ENCODE data around the gene LFNG.

GRCh38 chr7:2515424-2516193 is 4.0 kb upstream of the LFNG start:
- TF ChIP-seq POLR2A (IDR thresholded peaks at IDR 0.05) (no peak), POLR2AphosphoS5 (IDR thresholded peaks at IDR 0.05; ENCODE audit: insufficient read depth in 1 of 2, low read depth in 1 of 2) (no peak)
- TF ChIP-seq, protein P1, sequence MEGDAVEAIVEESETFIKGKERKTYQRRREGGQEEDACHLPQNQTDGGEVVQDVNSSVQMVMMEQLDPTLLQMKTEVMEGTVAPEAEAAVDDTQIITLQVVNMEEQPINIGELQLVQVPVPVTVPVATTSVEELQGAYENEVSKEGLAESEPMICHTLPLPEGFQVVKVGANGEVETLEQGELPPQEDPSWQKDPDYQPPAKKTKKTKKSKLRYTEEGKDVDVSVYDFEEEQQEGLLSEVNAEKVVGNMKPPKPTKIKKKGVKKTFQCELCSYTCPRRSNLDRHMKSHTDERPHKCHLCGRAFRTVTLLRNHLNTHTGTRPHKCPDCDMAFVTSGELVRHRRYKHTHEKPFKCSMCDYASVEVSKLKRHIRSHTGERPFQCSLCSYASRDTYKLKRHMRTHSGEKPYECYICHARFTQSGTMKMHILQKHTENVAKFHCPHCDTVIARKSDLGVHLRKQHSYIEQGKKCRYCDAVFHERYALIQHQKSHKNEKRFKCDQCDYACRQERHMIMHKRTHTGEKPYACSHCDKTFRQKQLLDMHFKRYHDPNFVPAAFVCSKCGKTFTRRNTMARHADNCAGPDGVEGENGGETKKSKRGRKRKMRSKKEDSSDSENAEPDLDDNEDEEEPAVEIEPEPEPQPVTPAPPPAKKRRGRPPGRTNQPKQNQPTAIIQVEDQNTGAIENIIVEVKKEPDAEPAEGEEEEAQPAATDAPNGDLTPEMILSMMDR (IDR thresholded peaks at IDR 0.05), result no peak

Measured in vagina (tissue), 2 donors.